22Rv1 (cell line): Measurements from ENCODE around the gene RAB40AL.
"Not testable (repeated sequence)": the region's sequence is repeated elsewhere in the genome, so short reads cannot be mapped to it uniquely, and the experiment has no call there.

Source experiments
- H3K27ac ChIP-seq: fragments of 450-650 bp; 2 replicates; pipeline ENCODE4 v1.5.1; 2017
- CTCF ChIP-seq: fragments of 450-650 bp; IDR thresholded peaks from 2 replicates; pipeline ENCODE4 v1.5.1; 2017; ENCODE audit warnings: mild to moderate bottlenecking
- ZFX ChIP-seq: fragments of 450-650 bp; IDR thresholded peaks from 2 replicates; pipeline ENCODE4 v1.6.1; 2017; ENCODE audit warnings: antibody characterized with exemption, borderline replicate concordance

The RAB40AL gene

GRCh38 chrX:102936972-102937371 lies at the start of gene RAB40AL:
Gene RAB40AL, plus strand, starts transcription at chrX:102937272. Its CDS starts 47 bp downstream, at chrX:102937319.
- not testable (repeated sequence) for H3K27ac ChIP-seq

- H3K27ac ChIP-seq, result no peak overlapping the region
- no peak for TF ChIP-seq CTCF
Measured at GRCh38 chrX:102887687-102888086, 49.4 kb upstream of the RAB40AL start.

GRCh38 chrX:102892103-102892502 lies 45.0 kb upstream of the RAB40AL start:
- TF ChIP-seq ZFX (no peak), CTCF (no peak)
- H3K27ac ChIP-seq, result no peak overlapping the region

- TF ChIP-seq CTCF (peak; percentile 58), ZFX (no peak)
- no peak overlapping the region for H3K27ac ChIP-seq
Measured at GRCh38 chrX:102899940-102900916, 36.8 kb upstream of the RAB40AL start.

- no peak overlapping the region for H3K27ac ChIP-seq
- no peak for TF ChIP-seq ZFX
- no peak for TF ChIP-seq CTCF
Measured at GRCh38 chrX:102902355-102902754, 34.7 kb upstream of the RAB40AL start.

- no peak overlapping the region for H3K27ac ChIP-seq
- TF ChIP-seq CTCF, result no peak
- no peak for TF ChIP-seq ZFX
Measured at GRCh38 chrX:102930990-102931756, 5.9 kb upstream of the RAB40AL start.

- H3K27ac ChIP-seq, result no peak overlapping the region
- TF ChIP-seq CTCF (peak; percentile 69), ZFX (no peak)
Measured at GRCh38 chrX:102934624-102935023, 2.4 kb upstream of the RAB40AL start.
